OCI-LY7 (cell line): ENCODE results near the gene ANGPT4. TPM values are rescaled to one million over a fixed set of nuclear protein-coding genes. Genes with fewer than 3 reads are reported as not detected.

Experiments used
- BruUV-seq: library from RNA; stranded (reverse); fragments of 400-500 nt; replicated peaks from 2 replicates; lab custom pipeline; 2021; lab: Mats Ljungman, UMichigan
- CTCF ChIA-PET: fragments of 300-600 bp; sonication (Branson Sonifier 250); formaldehyde crosslinking; loops from one replicate; lab custom pipeline; 2022; ENCODE audit warnings: antibody characterized with exemption; ENCODE audit not compliant: unreplicated experiment; lab: Charles Lee
- POLR2A ChIA-PET: fragments of 300-600 bp; sonication (Branson Sonifier 250); formaldehyde crosslinking; loops from one replicate; lab custom pipeline; 2022; ENCODE audit warnings: antibody characterized with exemption; lab: Charles Lee
- DNase-seq: peaks from one replicate; pipeline ENCODE4 v3.0.0-alpha.2; 2015; ENCODE audit warnings: low spot score
- H2AFZ ChIP-seq: fragments of 200-600 bp; sonication (generic), shearing (Covaris generic); 2 replicates; pipeline ENCODE4 v1.6.1; 2014; ENCODE audit warnings: mild to moderate bottlenecking, antibody characterized with exemption, low read length, moderate library complexity
- H3K27ac ChIP-seq: fragments of 200-600 bp; sonication (generic); 2 replicates; pipeline ENCODE4 v1.5.1; 2014; ENCODE audit warnings: mixed run types, low read depth, mild to moderate bottlenecking, moderate library complexity, low read length, inconsistent platforms; ENCODE audit not compliant: poor library complexity, severe bottlenecking
- H3K36me3 ChIP-seq: fragments of 200-600 bp; sonication (generic); 2 replicates; pipeline ENCODE4 v1.6.1; 2014; ENCODE audit warnings: mild to moderate bottlenecking, antibody characterized with exemption, low read length, moderate library complexity, mixed read lengths; ENCODE audit not compliant: insufficient read depth
- H3K4me1 ChIP-seq: fragments of 200-600 bp; sonication (generic); 2 replicates; pipeline ENCODE4 v1.5.1; 2014; ENCODE audit warnings: mild to moderate bottlenecking, low read length; ENCODE audit not compliant: insufficient read depth, poor library complexity, severe bottlenecking
- H3K4me2 ChIP-seq: fragments of 200-600 bp; sonication (generic); 2 replicates; pipeline ENCODE4 v1.6.1; 2014; ENCODE audit warnings: mild to moderate bottlenecking, low read length
- H3K4me3 ChIP-seq: fragments of 200-600 bp; sonication (generic); 2 replicates; pipeline ENCODE4 v1.5.1; 2014; ENCODE audit warnings: mild to moderate bottlenecking, low read depth, low read length; ENCODE audit not compliant: poor library complexity, severe bottlenecking
- H3K79me2 ChIP-seq: fragments of 200-600 bp; sonication (generic); 2 replicates; pipeline ENCODE4 v1.6.1; 2016; ENCODE audit warnings: low read depth, mild to moderate bottlenecking, low read length, moderate library complexity, mixed read lengths; ENCODE audit not compliant: insufficient read depth
- H3K9me2 ChIP-seq: fragments of 200-600 bp; sonication (generic); 2 replicates; pipeline ENCODE4 v1.6.1; 2016; ENCODE audit warnings: mild to moderate bottlenecking, low read length, mixed read lengths; ENCODE audit not compliant: insufficient read depth
- H3K9me3 ChIP-seq: fragments of 200-600 bp; sonication (generic); 2 replicates; pipeline ENCODE4 v1.6.1; 2014; ENCODE audit warnings: mild to moderate bottlenecking, mixed run types, low read length, mixed read lengths
- H4K20me1 ChIP-seq: fragments of 200-600 bp; sonication (generic); 2 replicates; pipeline ENCODE4 v1.6.1; 2014; ENCODE audit warnings: mild to moderate bottlenecking, antibody characterized with exemption, low read length, moderate library complexity, mixed read lengths; ENCODE audit not compliant: insufficient read depth
- CTCF ChIP-seq: fragments of 200-600 bp; sonication (generic); conservative IDR thresholded peaks from 2 replicates; pipeline ENCODE4 v1.5.1; 2014; ENCODE audit warnings: mild to moderate bottlenecking, antibody characterized with exemption, low read length, moderate library complexity, mixed read lengths
- EZH2phosphoT487 ChIP-seq: fragments of 200-600 bp; sonication (generic); IDR thresholded peaks from 2 replicates; pipeline ENCODE4 v1.6.1; 2018; ENCODE audit warnings: low read depth, borderline replicate concordance, mild to moderate bottlenecking, mixed run types, antibody characterized with exemption, low read length, moderate library complexity, mixed read lengths
- intact Hi-C: fragments of 100-400 bp; cut with micrococcal nuclease; formaldehyde crosslinking; loops from one replicate; pipeline ENCODE4 v1.10.0; 2022; ENCODE audit not compliant: unreplicated experiment
- total RNA-seq, 2 experiments: library from RNA; depleted of rRNA in 1 of 2; stranded (reverse); fragments of >200 nt in 1 of 2; shearing (Covaris generic) in 1 of 2; gene quantifications; 2 replicates each; pipeline ENCODE4 v1.2.3, GENCODE V29; 2014 to 2022

Gene ANGPT4
- total RNA-seq, 2 experiments from 2014 or later: not detected

- Histone ChIP-seq H3K9me3 (no peaks in the 10 kb centered on the region), H3K36me3 (no peaks in the 10 kb centered on the region), H4K20me1 (no peaks in the 10 kb centered on the region), H3K4me1 (no peaks in the 10 kb centered on the region), H3K9me2 (no peaks in the 10 kb centered on the region), H3K27ac (no peak overlapping the region), H3K4me2 (no peak overlapping the region), H2AFZ (no peak overlapping the region), H3K4me3 (no peak overlapping the region), H3K79me2 (no peaks in the 10 kb centered on the region)
- intact Hi-C loops: loop anchor here (10.0 kb wide), 1 partner anchor 260 kb away; no protein-coding TSS in a partner anchor
- BruUV-seq: no TSS peak
- CTCF ChIA-PET: interaction anchor here (1.4 kb wide), 1 partner anchor 108 kb away, joined by 4 read pairs; no protein-coding TSS in a partner anchor
- DNase-seq: no peak
- POLR2A ChIA-PET: no interaction called here
- TF ChIP-seq CTCF: no peak
- no peak for TF ChIP-seq EZH2phosphoT487
These were observed 39.0 kb upstream of the ANGPT4 start for GRCh38 chr20:955111-955510.

- Histone ChIP-seq H3K9me2 (no peaks in the 10 kb centered on the region), H3K4me3 (no peak overlapping the region), H3K4me2 (no peak overlapping the region), H3K9me3 (no peaks in the 10 kb centered on the region), H4K20me1 (no peaks in the 10 kb centered on the region), H3K79me2 (no peaks in the 10 kb centered on the region), H3K36me3 (no peaks in the 10 kb centered on the region), H2AFZ (no peak overlapping the region), H3K4me1 (no peaks in the 10 kb centered on the region), H3K27ac (no peak overlapping the region)
- intact Hi-C loops: loop anchor here (10.0 kb wide), 1 partner anchor 261 kb away; no protein-coding TSS in a partner anchor
- ChIA-PET CTCF (no interaction called here), POLR2A (no interaction called here)
- TF ChIP-seq EZH2phosphoT487 (no peak), CTCF (no peak)
- no TSS peak for BruUV-seq
- no peak for DNase-seq
These were observed 37.6 kb upstream of the ANGPT4 start for GRCh38 chr20:953742-954141.

- intact Hi-C loops: loop anchor here (10.0 kb wide), 1 partner anchor 263 kb away; no protein-coding TSS in a partner anchor
- Histone ChIP-seq H3K4me3 (no peak overlapping the region), H2AFZ (no peak overlapping the region), H3K27ac (no peak overlapping the region), H3K4me2 (no peak overlapping the region), H4K20me1 (no peaks in the 10 kb centered on the region), H3K79me2 (no peaks in the 10 kb centered on the region), H3K36me3 (no peaks in the 10 kb centered on the region), H3K9me3 (no peaks in the 10 kb centered on the region), H3K4me1 (no peaks in the 10 kb centered on the region), H3K9me2 (no peaks in the 10 kb centered on the region)
- no TSS peak for BruUV-seq
- ChIA-PET POLR2A (no interaction called here), CTCF (interaction anchor here (0.6 kb wide), 1 partner anchor 133 kb away, joined by 3 read pairs; no protein-coding TSS in a partner anchor)
- TF ChIP-seq CTCF (no peak), EZH2phosphoT487 (no peak)
- DNase-seq: no peak
These were observed 36.2 kb upstream of the ANGPT4 start for GRCh38 chr20:952196-952795.
